DOHH2 (cell line): ENCODE measurements around the gene ZNF462.

Experiments used
- H3F3A ChIP-seq: fragments of 200-600 bp; sonication (generic), shearing (Covaris generic); 2 replicates; pipeline ENCODE4 v1.6.0; 2016; ENCODE audit warnings: antibody characterized with exemption, mild to moderate bottlenecking; ENCODE audit not compliant: control insufficient read depth, insufficient read depth
- H3K27ac ChIP-seq: fragments of 200-600 bp; sonication (generic); 2 replicates; pipeline ENCODE4 v1.5.1; 2014; ENCODE audit warnings: low read depth, mild to moderate bottlenecking, low read length, moderate library complexity
- H3K27me3 ChIP-seq: fragments of 200-600 bp; sonication (generic); 2 replicates; pipeline ENCODE4 v1.6.1; 2014; ENCODE audit warnings: mild to moderate bottlenecking, low read length, mixed read lengths; ENCODE audit not compliant: control insufficient read depth
- H3K36me3 ChIP-seq: fragments of 200-600 bp; sonication (generic); 2 replicates; pipeline ENCODE4 v1.6.1; 2014; ENCODE audit warnings: mild to moderate bottlenecking, low read length, moderate library complexity, mixed read lengths; ENCODE audit not compliant: control insufficient read depth
- H3K4me1 ChIP-seq: fragments of 200-600 bp; sonication (generic); 2 replicates; pipeline ENCODE4 v1.6.1; 2014; ENCODE audit warnings: mild to moderate bottlenecking, low read length, mixed read lengths; ENCODE audit not compliant: control insufficient read depth
- H3K4me2 ChIP-seq: fragments of 200-600 bp; sonication (generic); 2 replicates; pipeline ENCODE4 v1.6.0; 2014; ENCODE audit warnings: mild to moderate bottlenecking, low read length, moderate library complexity
- H3K4me3 ChIP-seq: fragments of 200-600 bp; sonication (generic); 2 replicates; pipeline ENCODE4 v1.5.1; 2014; ENCODE audit warnings: mild to moderate bottlenecking, low read length, mixed read lengths
- H3K79me2 ChIP-seq: fragments of 200-600 bp; sonication (generic); 2 replicates; pipeline ENCODE4 v1.6.1; 2014; ENCODE audit warnings: mild to moderate bottlenecking, low read length, mixed read lengths; ENCODE audit not compliant: control insufficient read depth
- H3K9me2 ChIP-seq: fragments of 200-600 bp; sonication (generic); replicated peaks from 2 replicates; pipeline ENCODE4 v1.6.1; 2014; ENCODE audit warnings: mild to moderate bottlenecking, low read length, mixed read lengths; ENCODE audit not compliant: control insufficient read depth
- H3K9me3 ChIP-seq: fragments of 200-600 bp; sonication (generic); 2 replicates; pipeline ENCODE4 v1.6.1; 2014; ENCODE audit warnings: antibody characterized with exemption, low read length, mixed read lengths; ENCODE audit not compliant: control insufficient read depth, insufficient read depth
- H4K20me1 ChIP-seq: fragments of 200-600 bp; sonication (generic); 2 replicates; pipeline ENCODE4 v1.6.0; 2014; ENCODE audit warnings: low read depth, mild to moderate bottlenecking, antibody characterized with exemption, low read length, moderate library complexity; ENCODE audit not compliant: control insufficient read depth, insufficient read depth
- EZH2phosphoT487 ChIP-seq: fragments of 200-600 bp; sonication (generic); IDR thresholded peaks from 2 replicates; pipeline ENCODE4 v1.6.1; 2017; ENCODE audit warnings: borderline replicate concordance, mild to moderate bottlenecking, antibody characterized with exemption, low read length, moderate library complexity, mixed read lengths
- TF ChIP-seq, protein P1 (sequence below): fragments of 200-600 bp; sonication (generic); IDR thresholded peaks from one replicate; pipeline ENCODE4 v1.5.1; 2014; ENCODE audit warnings: antibody characterized with exemption, mild to moderate bottlenecking, low read depth, low read length; ENCODE audit not compliant: poor library complexity, severe bottlenecking

Gene ZNF462

DNA sequence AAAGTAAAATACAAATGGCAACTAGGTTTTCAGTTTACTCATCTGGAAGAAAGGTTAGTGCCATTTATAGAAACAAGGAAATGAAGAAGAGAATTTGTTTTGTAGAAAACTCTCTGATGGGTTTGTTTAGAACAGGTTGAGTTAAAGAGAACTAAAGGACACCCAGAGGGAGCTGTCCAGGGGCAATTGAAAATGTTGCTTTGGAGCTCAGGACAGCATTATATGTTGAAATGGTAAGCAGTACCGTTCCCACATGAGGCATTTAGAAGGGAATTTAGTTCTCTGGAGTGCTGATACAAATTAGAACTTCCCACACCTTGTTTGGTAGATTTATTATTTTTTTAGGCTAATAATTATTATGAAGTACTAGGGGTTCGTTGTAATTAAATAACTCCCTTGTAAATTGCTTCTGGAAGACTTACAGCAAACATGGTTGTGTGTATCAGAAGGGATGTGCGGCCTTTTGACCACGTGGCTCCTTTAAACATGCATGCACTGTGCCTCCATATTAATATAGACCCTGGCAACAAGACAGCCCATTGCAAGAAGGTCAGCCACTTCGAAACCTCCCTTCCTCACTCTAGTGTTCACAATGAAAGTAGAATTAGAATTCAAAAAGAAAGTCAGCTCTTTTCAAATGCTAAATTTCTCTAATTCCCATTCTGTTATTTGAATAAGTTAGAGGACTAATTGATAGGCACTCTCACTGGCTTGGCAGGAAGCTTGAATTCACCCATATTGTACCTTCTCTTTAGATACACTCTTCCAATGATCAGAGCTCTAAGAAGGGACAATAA, 71.7 kb downstream of the ZNF462 start:
- Histone ChIP-seq H3K27me3 (no peaks in the 10 kb centered on the region), H3K27ac (no peak overlapping the region), H3K9me3 (no peaks in the 10 kb centered on the region), H3K9me2 (no peaks in the 10 kb centered on the region), H3K4me3 (no peak overlapping the region), H3K36me3 (no peaks in the 10 kb centered on the region), H3F3A (no peaks in the 10 kb centered on the region), H3K79me2 (no peaks in the 10 kb centered on the region), H3K4me1 (no peaks in the 10 kb centered on the region), H3K4me2 (no peak overlapping the region), H4K20me1 (no peaks in the 10 kb centered on the region)
- TF ChIP-seq, protein P1, sequence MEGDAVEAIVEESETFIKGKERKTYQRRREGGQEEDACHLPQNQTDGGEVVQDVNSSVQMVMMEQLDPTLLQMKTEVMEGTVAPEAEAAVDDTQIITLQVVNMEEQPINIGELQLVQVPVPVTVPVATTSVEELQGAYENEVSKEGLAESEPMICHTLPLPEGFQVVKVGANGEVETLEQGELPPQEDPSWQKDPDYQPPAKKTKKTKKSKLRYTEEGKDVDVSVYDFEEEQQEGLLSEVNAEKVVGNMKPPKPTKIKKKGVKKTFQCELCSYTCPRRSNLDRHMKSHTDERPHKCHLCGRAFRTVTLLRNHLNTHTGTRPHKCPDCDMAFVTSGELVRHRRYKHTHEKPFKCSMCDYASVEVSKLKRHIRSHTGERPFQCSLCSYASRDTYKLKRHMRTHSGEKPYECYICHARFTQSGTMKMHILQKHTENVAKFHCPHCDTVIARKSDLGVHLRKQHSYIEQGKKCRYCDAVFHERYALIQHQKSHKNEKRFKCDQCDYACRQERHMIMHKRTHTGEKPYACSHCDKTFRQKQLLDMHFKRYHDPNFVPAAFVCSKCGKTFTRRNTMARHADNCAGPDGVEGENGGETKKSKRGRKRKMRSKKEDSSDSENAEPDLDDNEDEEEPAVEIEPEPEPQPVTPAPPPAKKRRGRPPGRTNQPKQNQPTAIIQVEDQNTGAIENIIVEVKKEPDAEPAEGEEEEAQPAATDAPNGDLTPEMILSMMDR = no peak
- TF ChIP-seq EZH2phosphoT487 = no peak

GRCh38 chr9:106936680-106937079, 73.7 kb downstream of the ZNF462 start:
- H3K4me2 ChIP-seq = no peak overlapping the region
- no peaks in the 10 kb centered on the region for H3K79me2 ChIP-seq
- no peak overlapping the region for H3K4me3 ChIP-seq
- no peaks in the 10 kb centered on the region for H3K36me3 ChIP-seq
- H4K20me1 ChIP-seq = no peaks in the 10 kb centered on the region
- H3K4me1 ChIP-seq = no peaks in the 10 kb centered on the region
- no peak overlapping the region for H3K27ac ChIP-seq
- TF ChIP-seq, protein P1 = no peak
- no peak for TF ChIP-seq EZH2phosphoT487
- no peaks in the 10 kb centered on the region for H3K9me2 ChIP-seq
- no peaks in the 10 kb centered on the region for H3K9me3 ChIP-seq
- H3K27me3 ChIP-seq = no peaks in the 10 kb centered on the region
- no peaks in the 10 kb centered on the region for H3F3A ChIP-seq

DNA sequence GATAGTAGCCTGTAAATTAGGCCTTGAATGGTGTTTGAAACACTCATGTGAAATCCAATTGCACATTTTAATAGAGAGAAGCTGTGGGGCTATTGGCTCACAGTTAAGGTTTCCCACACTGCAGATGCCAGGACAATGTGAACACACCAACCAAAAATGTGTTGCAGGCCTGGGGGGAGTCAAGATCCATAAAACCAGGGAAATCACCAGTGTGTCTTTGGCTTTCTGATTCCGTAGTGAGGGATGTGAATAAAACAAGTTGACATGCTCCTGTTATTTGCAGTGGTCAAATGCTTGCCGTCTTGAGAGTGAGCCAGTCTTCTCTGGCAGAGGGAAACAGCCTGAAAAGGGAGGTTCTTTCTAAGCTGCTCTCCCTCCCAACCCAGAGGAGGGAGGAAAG, 79.0 kb downstream of the ZNF462 start:
- H3K4me3 ChIP-seq = no peak overlapping the region
- no peaks in the 10 kb centered on the region for H3K36me3 ChIP-seq
- no peaks in the 10 kb centered on the region for H3F3A ChIP-seq
- H3K27me3 ChIP-seq = no peaks in the 10 kb centered on the region
- H3K4me2 ChIP-seq = no peak overlapping the region
- no peak overlapping the region for H3K27ac ChIP-seq
- no peaks in the 10 kb centered on the region for H4K20me1 ChIP-seq
- H3K4me1 ChIP-seq = no peaks in the 10 kb centered on the region
- TF ChIP-seq, protein P1 = no peak
- no peak for TF ChIP-seq EZH2phosphoT487
- no peaks in the 10 kb centered on the region for H3K79me2 ChIP-seq
- no peaks in the 10 kb centered on the region for H3K9me3 ChIP-seq
- H3K9me2 ChIP-seq = no peaks in the 10 kb centered on the region
